ENCODE results near the gene SLC46A3. TPM values are rescaled to one million over a fixed set of nuclear protein-coding genes. Genes with fewer than 3 reads are reported as not detected.
"Not testable (repeated sequence)": the region's sequence is repeated elsewhere in the genome, so short reads cannot be mapped to it uniquely, and the experiment has no call there.

SLC46A3 gene, protein sequence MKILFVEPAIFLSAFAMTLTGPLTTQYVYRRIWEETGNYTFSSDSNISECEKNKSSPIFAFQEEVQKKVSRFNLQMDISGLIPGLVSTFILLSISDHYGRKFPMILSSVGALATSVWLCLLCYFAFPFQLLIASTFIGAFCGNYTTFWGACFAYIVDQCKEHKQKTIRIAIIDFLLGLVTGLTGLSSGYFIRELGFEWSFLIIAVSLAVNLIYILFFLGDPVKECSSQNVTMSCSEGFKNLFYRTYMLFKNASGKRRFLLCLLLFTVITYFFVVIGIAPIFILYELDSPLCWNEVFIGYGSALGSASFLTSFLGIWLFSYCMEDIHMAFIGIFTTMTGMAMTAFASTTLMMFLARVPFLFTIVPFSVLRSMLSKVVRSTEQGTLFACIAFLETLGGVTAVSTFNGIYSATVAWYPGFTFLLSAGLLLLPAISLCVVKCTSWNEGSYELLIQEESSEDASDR
- total RNA-seq (2014; rRNA removed; shearing (Covaris generic)): 7.0 and 9.0 TPM in 2 replicates

DNA sequence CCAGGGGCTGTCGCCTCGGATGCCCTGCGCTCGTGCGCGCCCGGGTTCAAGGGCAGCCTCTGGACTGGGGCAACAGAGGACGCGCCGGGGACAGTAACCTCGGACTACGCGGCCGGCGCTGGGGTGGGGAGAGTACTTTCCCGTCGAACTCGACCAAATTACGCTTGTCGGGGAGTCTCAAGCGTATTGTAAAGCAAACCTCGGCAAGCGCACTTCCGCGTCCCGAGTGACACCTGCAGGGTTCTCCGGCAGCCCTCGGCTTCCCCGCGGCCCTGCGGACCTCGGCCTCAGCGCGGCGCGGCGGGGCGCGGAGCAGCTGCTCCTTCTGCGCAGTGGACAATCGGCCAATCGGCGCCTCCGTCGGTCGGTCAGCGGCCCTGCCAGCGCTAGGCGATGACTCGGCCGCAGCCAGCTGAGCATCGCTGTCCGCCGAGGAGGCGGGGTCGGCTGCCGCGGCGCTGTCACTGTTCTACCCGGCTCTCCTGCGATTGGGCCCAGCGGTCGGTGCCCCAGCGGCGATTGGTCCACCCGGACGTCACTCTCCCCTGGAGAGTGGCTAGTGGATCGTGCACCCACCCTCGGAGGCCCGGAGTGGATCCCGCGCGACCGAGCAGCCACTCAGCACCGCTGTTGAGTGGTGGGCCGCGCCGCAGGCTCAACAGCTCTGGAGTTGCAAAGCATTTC, at the start of gene SLC46A3:
Gene SLC46A3, minus strand, starts transcription at position 428 of the 684 bp plus-strand sequence. CDS start 972 bp downstream, outside the sequence.
- DNase-seq (ENCODE audit: low read depth): peak; percentile 95

DNA sequence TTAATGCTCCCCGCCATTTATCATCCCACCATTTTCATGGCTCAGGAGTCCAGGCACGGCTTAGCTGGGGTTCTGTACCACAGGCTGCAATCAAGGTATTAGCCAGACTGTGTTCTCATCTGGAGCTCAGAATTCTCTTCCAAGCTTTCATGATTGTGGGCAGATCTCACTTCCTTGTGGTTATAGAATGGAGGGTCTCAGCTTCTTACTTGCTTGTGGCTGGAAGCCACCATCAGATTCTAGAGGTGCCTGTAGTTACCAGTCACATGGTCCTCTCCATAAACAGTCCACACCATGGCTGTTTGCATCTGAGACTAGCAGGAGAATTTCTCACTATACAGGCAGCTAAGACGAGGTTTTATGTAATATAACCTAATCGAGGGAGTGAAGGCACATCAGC, 45.1 kb upstream of the SLC46A3 start:
- DNase-seq (ENCODE audit: low read depth): no peak

DNA sequence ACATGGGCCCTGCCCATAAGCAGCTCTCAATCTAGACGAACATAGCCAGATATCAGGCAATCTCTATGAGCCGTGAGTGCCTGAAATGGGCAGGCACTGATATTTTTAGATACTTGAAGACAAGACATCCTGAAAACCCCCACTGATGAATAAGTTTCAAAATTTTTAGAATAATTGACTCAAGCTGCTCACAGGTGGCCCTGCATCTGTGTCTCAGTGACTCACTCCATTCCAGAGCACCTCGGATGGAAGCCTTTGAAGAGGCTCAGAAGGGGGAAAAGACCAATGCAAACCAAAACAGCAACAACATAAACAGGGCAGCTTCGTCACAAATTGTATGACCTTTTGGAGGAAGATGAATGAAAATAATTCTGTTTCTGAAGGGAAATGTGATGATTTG, 42.8 kb upstream of the SLC46A3 start:
- peak; percentile 39 for DNase-seq (ENCODE audit: low read depth)

DNA sequence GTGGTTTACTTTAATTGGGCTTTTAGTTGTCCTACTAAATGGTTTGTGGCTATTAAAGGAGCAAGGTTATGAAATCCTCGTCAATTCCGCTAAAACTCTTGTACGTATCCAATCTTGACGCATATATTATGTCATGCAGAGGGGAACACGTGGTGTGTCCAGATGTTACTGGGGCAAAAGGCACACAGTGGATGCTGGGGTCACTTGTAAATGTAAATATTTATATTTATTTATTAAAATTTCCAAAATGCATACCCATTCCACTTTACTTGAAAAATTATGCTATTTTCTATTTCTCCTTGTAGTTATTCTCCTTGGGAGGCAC, 36.7 kb upstream of the SLC46A3 start:
- no peak for DNase-seq (ENCODE audit: low read depth)

DNA sequence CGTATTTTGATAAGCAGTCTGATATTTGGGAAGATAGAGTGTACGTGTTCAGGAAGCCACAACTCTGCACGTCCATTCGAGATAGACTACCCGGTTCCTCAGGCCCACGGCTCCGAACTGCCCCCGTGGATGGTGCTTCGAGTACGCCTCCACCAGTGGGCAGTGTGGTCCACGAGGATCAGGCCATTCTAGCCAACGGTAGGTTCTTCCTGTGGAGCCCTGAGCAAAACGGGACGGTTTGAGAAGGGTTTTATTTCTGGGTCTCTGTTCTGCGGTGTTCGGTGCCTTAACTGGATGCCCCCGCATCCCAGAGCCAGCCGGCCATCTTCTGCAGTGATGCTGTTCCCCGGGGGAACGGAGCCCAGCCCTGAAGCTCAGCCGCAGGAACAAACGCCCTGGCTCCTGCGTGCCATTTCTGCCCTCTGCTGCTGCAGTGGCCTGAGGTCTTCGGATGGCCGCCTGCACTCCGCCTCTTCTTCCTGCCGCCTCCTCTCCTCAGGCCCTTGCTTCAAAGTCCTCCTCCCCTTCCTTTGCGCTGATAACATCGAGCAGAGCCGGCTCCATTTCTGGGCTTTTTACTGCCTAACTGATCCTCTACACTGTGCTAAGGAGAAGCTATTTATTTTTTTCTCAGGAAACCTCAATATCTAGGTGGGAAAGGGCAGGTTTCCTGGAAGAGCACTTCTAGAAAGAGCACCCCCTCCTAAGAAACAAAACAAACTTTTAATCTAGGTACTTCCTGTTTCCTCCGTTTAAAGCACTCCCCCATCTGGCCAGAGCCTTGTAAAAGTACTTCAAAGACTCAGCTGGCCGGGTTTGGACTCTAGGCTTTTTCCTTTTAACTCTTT, 36.2 kb upstream of the SLC46A3 start:
- peak; percentile 49 for DNase-seq (ENCODE audit: low read depth)

DNA sequence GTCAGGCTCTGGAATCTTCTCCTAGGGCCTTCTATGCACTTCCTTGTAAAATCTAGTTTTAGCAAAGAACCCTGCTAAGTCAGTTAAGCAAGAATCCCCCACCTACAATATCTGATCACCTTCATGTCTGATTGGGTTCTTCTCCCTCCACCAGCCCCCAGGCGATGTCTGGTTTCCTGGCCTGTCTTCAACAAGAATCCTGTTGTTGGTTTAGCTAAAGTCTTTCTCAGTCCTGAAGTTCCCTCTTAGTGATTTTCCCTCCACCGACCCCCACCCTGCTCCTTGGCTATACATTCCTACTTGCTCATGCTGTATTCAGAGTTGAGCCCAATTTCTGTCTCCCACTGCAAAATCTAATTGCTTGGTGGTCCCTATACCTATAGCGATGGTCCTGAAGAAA, 35.2 kb upstream of the SLC46A3 start:
- DNase-seq (ENCODE audit: low read depth): no peak

DNA sequence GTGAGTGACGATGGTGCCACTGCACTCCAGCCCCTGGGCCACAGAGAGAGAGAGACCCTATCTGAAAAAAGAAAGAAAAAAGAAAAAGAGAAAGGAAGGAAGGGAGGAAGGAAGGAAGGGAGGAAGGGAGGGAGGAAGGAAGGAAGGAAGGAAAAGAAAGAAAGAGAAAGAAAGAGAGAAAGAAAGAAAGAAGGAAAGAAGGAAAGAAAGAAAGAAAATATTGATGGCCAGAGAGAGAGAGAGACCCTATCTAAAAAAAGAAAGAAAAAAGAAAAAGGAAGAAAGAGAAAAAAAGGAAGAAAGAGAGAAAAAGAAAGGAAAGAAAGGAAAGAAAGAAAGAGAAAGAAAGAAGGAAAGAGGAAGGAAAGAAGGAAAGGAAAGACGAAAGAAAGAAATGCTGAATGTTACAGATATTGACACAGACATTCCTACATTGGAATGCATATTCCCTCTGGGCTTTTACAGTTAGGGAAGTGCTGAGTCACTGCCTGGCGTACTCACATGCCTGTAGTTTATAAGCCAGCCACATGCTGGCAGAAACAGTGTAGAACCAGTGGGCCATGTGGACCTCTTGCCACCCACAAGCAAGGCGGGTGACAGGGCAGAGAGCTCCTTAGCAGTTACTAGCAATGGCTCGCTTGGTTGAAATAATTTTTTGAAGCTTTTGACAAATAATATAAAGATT, 34.6 kb upstream of the SLC46A3 start:
- DNase-seq (ENCODE audit: low read depth): peak; percentile 92

DNA sequence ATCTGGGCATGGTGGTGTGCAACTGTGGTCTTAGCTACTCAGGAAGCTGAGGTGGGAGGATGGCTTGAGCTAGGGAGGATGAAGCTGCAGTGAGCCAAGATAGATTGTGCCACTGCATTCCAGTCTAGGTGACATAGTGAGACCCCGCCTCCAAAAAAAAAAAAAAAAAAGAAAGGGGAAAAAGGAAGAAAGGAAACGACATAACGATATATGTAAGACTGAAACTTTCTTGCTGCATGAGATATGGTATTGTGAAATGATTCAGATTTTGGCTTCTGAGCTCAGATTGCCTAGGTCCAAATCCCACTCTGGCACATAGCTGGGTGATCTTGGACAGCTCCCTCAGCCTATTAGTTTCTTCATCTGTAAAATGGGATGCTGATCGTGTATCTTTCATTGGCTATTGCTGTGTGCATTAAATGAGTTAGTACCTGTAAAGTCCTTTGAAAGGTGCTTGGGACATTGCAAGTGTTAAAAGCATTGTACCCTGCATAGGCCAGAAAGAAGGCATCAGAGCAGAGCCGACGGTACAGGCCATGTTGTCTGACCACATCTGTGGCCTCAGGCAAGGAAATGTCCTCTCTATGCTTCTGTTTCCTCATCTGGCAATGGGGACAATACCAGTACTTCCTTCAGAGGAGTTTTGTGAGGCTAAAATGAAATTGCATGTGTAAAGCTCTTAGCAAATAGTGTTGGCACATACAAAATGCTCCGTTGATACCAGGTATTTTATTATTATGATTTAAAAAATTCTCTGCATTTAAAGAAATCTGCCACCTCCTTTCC, 32.6 kb upstream of the SLC46A3 start:
- no peak for DNase-seq (ENCODE audit: low read depth)

DNA sequence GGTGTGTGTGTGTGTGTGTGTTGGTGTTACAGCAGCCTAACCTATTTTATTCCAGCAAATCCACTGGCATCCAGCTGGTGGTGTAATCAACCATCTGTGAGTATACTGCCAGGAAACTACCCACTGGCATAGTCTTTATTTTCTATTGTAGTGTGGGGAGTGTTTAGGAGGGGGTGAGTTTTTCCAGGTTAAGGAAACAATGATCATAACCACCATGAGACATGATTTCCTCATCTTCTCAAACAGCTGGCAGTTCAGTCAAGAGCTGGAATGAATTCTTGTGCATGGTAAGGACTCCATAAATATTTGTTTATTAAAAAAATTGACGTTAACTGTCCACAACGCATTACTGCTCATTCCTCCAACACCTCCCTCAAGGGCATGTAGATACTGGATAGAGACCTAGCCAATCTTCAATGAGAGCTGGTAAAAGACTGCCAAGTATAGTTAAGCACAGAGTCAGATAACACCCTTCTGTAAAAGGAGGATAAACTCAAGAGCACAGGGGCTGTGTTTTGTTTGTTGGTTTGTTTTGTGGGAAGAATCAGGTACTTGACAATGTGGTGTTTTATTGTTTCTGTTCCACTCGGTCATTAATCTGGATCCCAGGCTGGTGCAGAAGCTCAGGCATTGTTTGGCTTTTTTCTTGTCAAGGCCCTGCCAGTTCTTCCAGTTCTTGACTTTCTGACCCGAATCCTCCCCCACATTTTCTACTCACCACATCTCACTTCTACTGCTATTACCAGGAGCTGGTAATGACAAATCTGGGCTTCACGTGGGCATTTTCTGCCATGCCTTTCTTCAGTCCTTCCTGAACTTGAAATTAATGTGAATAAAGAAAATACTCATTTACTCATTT, 31.6 kb upstream of the SLC46A3 start:
- DNase-seq (ENCODE audit: low read depth): peak; percentile 31

DNA sequence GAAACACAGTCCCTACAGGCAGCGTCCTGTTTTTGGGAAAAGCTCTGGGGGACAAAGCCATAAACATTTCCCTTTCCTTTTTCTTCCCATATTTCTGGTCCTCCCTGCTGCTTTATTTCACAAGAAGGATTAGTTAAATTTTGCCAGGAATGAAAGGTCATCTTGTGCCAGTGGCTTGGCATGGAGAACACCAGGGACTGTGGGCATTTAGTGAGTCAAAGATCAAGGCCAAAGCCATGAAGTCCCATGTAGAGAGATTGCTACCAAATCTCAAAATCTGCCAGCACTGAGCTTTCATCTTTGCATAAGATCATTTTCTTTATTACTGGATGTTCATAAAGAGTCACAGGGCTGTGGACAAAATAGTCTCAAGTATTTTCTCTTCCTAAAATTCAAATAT, 29.1 kb upstream of the SLC46A3 start:
- DNase-seq (ENCODE audit: low read depth): no peak

DNA sequence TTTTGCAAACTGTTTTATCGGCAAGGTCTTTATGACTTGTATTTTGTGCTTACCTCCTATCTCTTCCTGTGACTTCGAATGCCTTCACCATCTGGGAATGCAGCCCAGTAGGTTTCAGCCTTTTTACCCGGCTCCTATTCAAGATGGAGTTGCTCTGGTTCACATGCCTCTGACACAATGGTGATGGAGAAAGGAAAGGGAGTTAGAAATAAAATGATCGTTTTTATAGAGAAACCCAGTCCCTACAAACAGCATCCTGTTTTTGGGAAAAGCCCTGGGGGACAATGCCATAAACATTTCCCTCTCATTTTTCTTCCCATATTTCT, 27.5 kb upstream of the SLC46A3 start:
- DNase-seq (ENCODE audit: low read depth): no peak

DNA sequence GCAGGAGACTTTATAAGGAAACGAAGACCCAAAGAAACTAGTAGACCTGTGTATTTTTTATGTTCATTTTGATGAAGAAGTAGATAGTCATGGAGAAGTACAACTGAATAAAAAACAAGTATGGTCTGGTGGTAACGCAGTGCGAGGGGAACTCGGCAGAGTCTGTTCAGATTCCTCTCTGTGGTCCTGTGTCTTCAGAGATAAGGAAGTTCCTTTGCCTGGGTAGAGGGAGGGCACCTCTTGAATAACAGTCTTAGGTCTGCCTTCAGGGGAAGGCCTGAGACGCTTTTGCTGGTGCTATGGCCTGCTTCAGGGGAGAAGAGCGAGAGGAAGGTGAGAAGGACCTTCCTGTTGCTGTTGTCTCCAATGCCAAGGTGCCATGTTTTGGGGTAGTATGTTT, 25.9 kb upstream of the SLC46A3 start:
- no peak for DNase-seq (ENCODE audit: low read depth)

DNA sequence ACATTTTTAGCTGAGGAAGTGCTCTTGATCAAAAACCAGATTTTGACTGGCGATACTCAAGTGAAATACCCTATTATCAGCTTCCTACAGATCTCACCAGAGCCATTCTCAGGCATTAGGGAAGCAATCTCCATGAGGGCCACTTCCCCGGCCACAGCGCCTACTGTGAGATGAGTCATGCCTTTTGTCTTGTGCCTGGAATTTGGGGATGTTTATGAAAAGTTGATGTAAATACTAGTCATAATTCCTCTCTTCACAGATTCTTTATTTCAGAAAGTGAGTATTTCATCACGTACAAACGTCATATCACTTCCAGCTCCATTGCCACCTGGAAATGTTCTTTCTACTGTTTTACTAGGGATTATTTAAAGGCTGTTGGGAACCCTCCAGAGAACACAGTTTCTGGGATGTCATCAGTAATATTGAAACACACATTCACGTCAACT, 25.3 kb upstream of the SLC46A3 start:
- DNase-seq (ENCODE audit: low read depth): peak; percentile 77

DNA sequence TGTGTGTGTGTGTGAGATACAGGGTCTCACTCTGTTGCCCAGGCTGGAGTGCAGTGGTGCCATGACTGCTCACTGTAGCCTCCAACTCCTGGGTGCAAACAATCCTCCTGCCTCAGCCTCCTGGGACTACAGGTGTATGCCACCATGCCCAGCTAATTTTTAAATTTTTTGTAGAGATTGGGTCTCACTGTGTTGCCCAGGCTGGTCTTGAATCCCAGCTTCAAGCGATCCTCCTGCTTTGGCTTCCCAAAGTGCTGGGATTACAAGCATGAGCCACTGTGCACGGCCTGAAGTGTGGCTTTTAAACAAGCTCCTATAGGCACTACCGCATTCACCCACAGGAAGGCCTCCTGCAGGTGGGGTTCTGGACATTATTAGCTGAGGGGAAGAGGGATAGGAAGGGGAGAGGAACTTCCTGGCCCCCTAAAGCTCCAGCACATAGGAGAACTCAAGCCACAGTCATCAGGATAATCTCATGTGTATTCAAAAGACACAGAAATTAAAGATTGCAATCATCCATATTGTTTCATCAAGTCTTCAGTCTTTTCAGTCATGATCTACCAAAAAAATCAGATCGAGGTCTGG, 24.8 kb upstream of the SLC46A3 start:
- DNase-seq (ENCODE audit: low read depth): no peak

DNA sequence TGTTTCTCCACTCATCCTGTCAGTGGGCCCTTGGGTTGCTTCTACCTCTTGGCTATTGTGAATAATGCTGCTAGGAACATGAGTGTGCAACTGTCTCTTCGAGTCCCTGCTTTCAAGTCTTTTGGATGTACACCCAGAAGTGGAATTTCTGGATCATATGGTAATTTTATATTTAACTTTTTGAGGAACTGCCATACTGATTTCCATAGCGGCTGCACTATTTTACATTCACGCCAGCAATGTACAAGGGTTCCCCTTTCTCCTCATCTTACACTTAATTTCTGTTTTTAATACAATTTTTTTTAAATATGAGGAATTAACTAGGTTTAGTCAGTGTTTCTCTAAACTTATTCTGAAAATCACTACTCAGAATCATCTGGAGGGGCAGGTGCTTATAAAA, 24.2 kb upstream of the SLC46A3 start:
- no peak for DNase-seq (ENCODE audit: low read depth)

DNA sequence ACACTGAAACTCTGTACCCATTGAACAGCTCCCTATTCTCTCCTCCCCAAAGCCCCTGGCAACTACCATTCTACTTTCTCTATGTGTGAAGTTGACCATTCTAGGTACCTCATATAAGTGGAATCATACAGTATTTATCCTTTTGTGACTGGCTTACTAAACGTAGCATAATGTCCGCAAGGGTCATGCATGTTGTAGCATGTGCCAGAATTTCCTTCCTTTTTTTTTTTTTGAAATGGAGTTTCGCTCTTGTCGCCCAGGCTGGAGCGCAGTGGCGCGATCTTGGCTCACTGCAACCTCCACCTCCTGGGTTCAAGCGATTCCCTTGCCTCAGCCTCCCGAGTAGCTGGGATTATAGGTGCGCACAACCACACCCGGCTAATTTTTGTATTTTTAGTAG, 23.7 kb upstream of the SLC46A3 start:
- DNase-seq (ENCODE audit: low read depth): not testable (repeated sequence)

DNA sequence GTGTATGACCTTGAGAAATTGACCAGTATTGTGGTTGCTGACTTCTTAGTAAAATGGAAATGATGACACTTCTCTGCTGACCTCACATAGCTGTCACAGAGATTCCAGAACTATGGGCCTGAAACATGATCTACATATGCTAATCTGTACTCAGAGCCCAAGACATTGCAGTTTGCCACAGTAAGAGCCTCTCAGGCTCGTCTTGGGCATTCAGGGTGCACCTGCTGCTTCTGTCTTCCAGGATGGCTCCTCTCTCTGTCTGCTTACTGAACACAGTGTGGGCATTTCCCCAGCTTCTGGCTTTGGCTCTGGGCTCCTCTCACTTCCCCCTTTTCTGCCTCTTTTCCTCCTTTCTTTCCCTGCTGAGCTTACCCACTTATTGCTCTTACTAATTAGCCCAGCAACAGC, 22.3 kb upstream of the SLC46A3 start:
- peak; percentile 43 for DNase-seq (ENCODE audit: low read depth)

DNA sequence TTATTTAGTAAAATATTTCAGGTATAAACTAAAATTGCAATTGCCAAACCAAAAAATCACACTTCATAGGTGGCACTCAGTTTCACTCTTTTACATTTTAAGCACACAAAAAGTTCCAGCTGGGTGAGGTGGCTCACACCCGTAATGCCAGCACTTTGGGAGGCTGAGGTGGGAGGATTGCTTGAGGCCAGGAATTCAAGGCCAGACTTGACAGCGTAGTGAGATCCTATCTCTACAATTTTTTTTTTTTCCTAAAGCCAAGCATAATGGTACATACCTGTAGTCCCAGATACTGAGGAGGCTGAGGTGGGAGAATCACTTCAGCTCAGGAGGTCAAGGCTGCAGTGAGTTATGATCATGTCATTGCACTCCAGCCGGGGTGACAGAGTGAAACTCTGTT, 20.6 kb upstream of the SLC46A3 start:
- DNase-seq (ENCODE audit: low read depth): no peak

DNA sequence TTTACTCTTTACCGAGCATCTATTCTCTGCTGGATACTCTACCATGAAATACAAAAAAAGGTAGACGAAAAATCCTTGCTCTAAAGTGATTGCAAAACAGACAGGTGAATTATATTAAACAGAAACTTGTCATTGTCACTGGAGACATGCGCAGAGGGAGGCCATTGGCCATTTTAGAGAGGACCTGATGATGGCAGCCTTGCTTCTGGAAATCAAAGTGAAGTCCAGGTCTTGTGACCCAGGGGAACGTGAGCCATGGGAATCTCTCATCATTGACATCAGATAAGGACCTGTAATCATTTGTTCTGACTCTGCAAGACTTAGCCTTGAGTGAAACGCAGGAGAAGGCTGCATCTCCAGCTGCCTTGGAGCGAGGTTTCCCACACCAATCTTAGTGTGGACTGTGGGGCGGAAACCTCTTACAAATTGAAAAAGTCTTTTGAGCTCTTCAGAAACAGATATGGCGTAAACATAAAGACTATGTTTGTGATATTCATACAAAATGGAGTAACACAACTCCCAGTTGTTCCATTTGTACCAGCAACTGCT, 16.8 kb upstream of the SLC46A3 start:
- no peak for DNase-seq (ENCODE audit: low read depth)
